NCI-H1417 treated with DMSO at 0.1 percent for 48 hours (cell line): Measurements from ENCODE around the gene MYO18B.

Source experiments
- DNase-seq: peaks from one replicate; lab custom pipeline; 2025; lab: John Stamatoyannopoulos, UW

Gene MYO18B

DNA sequence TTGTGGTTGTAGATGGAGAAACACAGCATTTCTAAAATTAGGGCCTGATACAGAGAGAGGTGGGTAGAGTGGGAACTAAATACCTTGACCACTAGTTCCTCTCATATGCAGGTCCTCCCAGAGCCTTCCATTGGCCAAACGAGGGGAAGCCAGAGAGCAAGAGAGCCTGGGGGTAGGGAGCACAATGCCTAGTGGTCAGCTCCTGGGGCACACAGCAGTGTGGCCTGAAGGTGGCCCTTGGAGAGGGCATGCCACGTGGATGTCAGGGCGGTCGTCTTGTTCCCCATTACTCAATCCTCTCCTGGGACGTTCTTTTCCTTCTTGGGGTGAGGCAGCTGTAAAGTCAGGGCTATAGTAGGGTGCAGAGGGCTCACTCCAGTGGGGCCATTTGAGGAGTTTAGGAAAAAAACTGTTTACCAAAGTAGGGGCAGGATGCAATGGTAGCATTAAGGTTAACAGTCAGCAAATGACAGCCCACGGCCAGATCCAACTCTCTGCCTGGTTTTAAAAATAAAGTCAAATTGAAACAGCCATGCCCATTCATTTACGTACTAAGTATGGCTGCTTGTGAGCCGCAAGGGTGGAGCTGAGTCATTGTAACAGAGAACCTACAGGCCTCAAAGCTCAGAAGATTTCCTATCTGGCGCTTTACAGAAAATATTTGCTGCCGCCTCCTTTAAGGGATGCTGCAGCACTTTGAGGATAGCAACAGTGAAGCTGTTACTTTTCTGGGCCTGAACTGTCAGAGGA is 7.6 kb downstream of the MYO18B start:
- DNase-seq: no peak

DNA sequence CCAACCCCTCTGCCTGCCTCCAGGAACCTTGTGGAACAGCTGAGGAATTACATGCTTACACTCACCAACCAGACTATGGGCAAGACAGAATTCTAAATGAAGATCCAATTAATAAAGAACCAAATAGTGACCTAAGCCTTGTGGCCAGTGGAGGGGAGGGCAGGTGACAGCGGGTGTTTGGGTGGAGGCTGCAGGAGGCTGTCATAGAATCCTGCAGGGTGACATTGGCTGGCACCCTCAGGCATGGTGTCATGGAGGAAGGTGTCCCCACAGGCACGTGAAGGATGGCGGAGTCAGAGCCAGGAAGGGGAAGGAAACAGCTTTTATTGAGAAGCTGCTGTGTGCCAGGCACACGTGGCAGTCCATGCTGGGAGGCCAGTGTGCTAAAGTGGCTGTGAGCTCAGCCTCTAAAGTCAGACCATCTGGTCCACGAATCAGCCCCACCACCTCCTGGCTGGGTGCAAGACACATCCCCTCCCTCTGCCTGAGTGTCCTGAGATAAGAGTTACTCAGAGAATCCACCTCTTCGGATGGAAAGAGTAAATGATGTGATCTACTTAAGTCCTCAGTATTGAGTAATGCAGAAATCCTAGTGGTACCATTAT is 8.7 kb downstream of the MYO18B start:
- no peak for DNase-seq

DNA sequence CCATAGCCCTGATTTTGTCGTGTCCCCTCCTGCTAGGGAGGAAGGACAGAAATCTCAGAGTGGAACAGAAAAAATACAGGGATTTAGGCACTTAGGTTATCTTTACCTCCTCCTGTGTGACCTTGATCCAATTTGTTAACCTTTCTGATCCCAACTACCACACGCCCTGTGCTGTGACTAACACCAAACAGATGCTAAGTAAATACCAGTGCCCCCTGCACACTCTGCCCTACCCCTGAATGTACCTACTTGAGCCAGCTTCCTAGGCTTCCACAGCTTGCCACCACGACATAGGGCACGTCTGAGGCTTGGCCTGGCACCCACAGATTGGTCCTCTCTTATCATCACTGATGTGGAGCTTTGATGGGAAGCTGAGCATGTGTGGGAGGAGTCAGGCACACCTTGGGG is 9.2 kb downstream of the MYO18B start:
- DNase-seq: no peak

DNA sequence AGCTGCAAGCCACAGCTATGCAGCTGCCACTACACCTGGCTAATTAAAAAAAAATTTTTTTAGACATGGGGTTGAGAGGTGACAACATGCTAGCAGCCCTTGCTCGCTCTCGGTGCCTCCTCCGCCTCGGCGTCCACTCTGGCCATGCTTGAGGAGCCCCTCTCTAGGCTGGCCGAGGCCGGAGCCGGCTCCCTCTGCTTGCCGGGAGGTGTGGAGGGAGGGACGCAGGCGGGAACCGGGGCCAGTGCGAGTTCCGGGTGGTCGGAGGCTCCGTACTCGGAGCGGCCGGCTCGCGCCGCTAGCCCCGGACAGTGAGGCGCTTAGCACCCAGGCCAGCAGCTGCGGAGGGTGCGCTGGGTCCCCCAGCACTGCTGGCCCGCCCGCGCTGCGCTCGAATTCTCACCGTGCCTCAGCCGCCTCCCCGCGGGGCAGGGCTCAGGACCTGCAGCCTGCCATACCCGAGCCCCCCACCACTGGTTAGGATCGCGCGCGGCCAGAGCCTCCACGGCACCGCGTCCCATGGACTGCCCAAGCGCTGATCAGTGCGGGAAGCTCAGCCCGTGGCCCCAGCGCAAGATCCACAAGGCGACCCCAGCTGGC is 10.7 kb downstream of the MYO18B start:
- DNase-seq: no peak

DNA sequence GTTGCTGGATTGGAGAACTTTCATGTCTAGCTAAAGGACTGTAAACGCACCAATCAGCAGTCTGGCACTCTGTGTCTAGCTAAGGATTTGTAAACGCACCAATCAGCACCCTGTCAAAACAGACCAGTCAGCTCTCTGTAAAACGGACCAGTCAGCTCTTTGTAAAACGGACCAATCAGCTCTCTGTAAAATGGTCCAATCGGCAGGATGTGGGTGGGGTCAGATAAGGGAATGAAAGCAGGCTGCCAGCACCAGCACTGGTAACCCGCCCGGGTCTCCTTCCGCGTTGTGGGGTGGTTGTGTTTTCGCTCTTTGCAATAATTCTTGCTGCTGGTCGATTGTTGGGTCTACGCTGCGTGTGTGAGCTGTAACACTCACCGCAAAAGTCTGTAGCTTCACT is 11.3 kb downstream of the MYO18B start:
- no peak for DNase-seq

DNA sequence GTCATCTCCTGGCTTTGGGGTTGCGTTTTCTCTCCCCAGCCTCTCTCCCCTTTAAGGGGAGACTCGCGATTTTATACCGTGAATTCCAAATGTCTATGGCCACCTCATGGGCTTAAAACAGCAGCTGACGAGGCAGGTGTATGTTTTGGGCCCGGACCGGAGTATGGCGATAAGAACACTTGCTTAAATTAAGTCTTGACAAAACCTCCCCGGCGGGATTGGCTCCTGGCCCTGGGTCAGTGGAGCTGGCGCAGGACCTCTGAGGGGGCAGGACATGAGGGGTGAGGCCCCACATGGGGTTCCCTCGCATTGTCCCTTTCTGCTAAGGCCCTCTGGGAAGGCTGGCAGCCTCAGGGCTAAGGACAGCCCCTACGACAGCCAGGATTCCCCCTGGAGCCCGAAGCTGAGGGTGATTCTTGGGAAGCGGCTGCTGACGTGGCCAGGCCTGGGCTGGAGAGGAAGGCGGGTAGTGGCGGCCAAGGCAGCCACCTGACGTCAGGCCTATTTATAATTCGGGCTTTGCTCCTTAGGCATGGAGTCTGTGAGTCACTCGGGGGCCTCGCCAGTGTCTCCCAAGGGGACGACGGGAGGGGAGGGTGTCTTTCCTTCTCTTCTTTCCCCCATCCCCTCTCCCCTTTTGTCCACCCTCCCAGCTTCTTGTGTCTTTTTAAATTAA is 12.7 kb downstream of the MYO18B start:
- no peak for DNase-seq

DNA sequence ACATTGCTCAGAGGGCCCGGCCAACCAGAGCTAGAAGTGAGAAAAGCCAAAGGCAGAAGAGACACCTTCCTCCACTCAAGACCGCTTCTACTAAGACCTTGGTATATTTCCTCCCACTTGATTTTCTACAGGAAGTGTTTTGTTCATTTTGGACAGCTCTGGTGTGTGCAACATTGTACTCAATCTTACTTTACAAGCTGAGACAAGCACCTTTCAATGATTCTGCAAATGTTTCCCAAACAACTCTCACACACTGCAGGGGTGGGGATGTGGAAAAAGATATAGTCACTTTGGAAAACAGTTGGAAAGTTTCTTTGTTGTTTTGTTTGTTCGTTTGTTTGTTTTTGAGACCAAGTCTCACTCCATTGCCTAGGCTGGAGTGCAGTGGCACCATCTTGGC is 15.7 kb downstream of the MYO18B start:
- no peak for DNase-seq

DNA sequence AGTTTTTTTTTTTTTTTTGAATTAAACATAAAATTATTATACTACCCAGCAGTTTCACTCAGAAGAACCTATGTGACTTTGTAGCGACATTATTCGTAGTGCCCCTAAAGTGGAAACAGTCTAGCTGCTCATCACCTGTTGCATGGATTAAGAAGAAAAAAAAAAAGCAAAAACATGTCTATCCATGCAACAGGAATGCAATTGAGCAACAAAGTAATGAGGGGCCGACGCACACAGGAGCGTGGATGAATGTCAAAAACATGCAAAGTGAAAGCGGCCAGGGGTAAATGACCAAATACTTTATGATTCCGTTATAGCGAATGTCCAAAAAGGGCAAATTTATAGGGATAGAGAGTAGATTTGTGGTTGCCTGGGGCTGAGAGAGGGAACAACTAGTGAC is 16.3 kb downstream of the MYO18B start:
- DNase-seq: no peak

DNA sequence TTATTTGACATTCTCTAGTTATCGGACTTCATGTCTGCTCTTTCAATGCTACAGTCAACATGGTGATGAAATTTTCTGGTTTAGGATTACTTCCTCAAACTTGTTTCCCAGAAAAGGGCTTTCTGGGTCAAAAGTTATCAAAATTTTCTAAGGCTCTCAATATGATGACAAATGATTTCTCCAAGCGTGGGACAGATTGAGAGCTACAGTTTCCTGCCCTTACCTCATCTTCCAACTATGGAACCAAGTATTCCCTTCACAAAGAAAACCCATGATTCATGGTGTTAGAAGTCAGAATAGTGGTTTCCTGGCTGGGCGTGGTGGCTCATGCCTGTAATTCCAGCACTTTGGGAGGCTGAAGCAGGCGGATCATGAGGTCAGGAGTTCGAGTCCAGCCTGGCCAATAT is 17.8 kb downstream of the MYO18B start:
- no peak for DNase-seq

DNA sequence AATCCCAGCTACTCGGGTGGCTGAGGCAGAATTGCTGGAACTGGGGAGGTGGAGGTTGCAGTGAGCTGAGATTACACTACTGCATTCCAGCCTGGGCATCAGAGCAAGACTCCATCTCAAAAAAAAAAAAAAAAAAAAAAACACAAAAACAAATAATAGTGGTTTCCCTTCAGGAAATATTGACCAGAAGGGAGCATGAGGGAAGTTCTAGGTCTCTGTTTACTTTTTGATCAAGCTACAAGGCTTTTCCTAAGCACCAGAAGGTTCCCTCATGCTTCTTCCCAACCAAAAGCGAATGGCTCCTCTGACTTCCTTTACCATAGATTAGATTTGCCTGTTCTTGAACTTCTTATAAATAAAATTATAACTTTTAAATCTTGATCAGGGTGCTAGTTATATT is 18.3 kb downstream of the MYO18B start:
- no peak for DNase-seq

DNA sequence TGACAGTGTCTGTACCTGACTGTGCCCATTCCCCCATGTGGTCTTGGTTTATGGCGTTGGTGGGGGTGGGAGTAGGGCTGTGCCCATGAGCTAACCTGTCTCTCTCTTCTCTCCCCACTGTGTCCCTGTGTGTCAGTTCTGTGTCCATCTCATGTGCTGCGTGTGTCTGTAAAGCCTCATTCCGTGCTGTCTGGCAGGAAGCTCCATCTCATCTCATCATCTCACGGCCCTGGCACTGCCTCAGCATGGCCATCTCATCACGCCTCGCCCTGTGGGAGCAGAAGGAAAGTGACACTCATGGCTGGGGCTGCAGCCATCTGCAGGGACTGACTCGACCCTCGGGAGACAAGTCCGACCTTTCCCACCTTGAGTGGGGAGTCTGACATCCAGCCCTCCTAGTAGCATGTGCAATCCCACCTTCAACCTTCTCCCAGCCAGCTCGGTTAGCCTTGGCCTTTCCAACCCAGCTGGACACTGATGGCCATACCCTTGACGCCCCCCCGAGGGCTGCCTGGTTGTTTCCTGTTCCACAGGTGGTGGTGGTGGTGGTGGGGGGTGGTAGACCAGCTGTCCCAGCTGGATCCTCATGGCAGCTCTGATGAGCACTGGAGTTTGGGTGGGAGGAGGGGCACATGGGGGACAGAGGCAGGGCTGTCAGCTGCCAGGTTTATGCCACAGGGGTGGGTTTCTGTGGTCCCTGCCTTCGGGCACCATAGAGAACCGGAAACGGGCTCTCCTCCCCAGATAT is 19.0 kb downstream of the MYO18B start:
- DNase-seq: no peak

DNA sequence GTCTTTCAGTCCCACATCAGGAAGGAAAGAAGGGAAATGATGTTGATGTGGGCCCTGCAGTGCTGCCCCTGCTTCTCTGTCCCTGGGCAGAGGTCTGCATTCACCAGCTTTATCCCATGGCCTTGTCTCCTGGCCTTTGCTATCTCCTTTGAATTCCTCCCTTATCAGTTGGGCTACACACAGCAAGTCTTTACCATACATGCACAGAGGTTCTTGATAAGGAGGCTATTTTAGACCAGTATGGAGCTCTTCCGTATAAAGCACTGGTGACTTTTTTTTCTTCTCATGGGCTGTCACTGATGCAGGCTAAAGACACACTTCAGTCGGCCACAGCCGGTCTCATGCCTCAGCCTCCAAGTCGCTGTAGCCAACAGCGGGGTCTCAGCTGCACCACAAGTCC is 20.2 kb downstream of the MYO18B start:
- no peak for DNase-seq

DNA sequence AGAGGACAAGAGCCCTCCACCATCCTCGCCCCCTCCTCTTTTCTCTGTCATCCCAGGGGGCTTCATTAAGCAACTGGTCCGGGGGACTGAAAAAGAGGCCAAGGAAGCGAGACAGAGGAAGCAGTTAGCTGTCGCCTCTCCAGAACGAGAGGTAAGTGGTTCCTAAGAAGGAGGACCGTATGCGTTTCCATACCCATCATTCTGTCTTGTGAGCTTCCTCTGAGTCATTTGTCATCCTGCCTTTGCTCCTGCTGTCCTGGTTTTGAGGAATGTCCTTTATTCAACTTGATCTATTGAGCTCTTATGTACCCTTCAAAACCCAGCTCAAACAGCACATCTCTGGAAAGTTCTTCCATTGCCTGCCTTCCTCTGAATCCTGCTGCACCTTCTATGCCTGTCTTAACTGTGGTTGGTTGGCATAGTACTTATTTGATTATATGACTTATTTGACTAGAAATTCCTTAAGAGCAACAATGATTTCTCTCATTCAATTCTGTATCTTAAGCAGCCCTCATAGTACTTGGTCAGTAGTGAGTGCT is 21.3 kb downstream of the MYO18B start:
- DNase-seq: no peak

DNA sequence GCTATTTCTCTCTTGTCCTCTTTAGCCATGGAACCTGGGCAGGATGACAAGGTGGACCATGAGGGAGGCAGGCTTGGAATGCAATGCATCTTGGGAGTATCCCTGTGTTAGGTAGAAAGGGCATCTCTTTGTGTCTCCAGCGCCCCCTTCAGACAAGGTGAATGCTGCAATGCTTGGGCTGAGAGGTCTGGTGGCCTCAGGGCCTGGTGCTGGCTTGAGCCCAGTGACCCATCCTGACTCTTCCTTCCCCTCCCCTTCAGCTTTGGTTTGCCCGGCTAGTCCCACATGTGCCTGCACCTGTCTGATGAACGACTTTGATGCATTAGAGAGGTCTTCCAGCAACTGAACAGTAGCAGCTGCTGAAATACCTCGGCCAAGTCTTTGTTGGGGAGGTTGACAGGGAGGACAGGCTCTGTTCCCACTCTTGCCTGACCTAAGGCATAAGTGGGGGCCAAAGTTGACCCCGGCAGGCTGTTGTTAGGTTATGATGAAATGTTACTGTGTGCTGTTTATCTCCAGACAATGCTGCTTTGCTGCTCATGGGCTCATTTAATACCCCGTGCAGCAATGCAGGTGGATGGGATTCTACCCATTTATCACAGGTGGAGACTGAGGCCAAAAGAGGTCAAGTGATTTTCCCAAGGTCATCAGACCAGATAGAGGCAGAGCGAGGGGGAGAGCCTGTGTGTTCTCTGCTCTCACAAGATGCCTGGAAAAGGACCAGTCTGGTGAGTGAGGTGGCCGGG is 22.5 kb downstream of the MYO18B start:
- DNase-seq: no peak

DNA sequence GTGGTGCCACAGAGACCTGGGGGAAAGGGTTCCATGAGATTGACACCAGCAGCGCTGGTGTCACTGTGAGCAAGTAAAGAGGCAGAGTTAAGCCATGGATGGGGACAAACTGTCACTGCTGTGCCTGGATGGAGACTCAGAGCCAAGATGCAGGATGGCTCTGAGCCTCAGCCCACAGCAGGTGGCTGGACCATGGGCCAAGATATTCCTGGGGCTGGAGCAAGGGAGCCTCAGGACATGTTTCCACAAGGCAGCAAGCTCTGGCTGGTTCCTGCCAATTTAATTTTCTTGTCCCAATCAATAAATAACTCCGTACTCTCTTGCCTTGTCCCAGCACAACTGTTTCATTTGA is 23.0 kb downstream of the MYO18B start:
- DNase-seq: no peak

DNA sequence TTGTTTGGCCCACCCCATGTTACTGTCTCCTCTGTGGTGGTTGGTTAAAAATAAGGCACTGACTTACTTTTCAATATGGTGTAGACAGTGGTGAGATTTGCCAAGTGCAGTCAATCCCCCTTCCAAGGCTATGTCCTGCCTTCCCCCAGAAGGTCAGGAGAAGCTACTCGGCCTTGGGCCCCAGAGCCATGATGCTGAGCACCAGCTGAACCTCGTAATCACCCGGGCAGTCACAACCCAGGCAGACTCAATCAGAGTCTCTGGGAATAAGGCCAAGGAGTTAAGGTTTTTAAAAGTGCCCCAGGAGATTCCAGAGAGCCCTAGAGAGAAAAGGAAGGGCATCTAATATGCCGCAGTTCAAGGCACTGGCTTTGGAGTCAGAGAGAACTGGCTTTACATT is 23.8 kb downstream of the MYO18B start:
- no peak for DNase-seq

DNA sequence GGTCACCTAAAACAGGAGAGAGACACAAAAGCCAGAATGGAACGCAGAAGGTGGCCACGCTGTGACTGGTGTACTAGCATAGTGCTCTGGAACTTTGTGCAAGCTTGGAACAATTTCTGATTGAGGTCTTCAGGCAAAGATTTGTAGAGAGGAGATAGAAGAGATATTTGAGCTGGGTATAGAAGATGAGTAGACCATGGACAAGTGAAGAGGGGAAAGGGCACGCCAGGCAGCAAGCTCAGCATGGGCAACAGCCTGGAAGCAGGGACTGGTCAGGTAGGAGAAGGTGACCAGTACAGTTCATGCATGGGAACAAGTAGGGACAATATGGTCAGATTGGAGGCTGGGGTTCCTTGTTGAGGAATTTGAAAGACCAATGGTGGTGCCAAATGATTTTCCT is 24.4 kb downstream of the MYO18B start:
- no peak for DNase-seq

DNA sequence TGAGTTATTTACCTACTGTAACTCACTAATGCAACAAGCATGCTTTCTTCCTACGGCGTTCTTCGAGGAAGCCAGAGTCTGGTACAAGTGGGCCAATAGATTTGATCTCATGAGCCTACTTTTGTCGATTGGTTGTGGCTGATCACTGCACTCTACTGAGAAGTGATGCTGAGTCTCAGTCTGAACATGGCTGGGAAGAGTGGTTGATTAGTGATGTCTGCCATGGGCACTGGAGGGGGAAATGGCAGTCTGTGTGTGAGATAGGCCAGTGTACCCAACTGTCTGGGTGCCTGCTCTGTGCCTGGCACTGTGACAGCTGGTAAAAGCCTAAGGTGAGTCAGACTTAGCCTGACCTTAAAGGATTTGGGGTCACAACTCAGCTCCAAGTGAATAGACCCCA is 28.3 kb downstream of the MYO18B start:
- no peak for DNase-seq

DNA sequence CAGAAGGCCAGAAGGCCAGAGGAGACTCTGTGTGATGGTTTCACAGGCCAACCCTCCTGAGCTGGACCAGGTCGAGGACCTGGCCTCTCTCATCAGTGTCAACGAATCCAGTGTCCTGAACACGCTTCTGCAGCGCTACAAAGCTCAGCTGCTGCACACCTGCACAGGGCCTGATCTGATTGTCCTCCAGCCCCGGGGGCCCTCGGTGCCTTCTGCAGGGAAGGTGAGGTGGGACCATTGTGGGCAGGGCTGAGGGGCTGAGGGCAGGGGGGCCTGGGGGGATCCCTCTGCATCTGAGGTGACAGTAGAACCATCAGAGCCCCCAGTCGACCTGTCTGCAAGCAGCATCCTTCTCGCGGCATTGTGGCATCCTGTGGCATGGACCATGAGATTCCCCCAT is 30.3 kb downstream of the MYO18B start:
- no peak for DNase-seq

DNA sequence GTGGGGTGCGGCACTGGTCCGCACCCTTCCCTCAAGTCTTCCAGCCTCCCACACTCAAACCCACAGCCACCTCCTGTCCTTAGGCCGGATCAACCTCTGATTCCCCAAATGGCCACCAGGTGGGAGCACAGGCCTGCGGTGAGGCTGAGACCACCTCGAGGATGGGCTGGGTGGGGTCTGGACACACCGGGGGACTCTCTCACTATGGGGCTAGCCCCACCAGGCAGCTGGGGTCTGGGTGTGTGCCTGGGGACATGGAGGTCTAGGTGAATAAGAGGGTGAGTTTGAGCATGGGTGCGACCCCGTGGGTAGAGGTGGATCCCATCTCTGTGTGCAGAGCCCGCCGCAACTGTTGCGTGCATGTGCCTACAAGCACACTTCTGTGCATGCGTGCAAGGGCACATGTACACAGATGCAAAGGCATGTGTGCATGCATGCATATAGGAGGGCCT is 32.6 kb downstream of the MYO18B start:
- DNase-seq: no peak

DNA sequence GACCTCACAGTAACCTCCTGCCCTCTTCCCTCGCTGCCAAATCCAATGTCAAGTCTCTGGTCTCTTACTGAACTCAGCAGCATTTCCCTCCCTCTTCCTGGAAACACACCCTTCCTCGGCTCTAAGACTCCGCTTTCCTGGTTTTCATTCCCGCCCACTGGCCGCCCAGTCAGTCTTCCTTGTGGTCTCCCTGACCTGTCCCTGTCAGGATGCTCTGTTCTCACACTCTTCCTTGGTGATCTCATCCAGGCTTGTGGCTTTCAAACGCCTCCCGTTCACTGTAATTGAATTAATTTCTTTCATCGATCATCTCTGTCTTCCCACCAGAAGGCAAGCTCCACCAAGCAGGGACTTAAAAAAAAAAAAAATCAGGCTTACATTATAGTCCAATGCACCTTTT is 33.5 kb downstream of the MYO18B start:
- DNase-seq: no peak
